ENCODE measurements around the gene TEAD4.
A peak's percentile ranks its signal among the peaks of the same experiment; 100 is the strongest.
"Not testable (repeated sequence)": the region's sequence is repeated elsewhere in the genome, so short reads cannot be mapped to it uniquely, and the experiment has no call there.

The TEAD4 gene

GRCh38 chr12:3054374-3054773, 95.2 kb downstream of the TEAD4 start:
- Mint-ChIP-seq H3K4me3 (no peak overlapping the region), H3K9me3 (no peaks in the 10 kb centered on the region), H3K36me3 (ENCODE audit: low read depth) (no peaks in the 10 kb centered on the region), H3K4me1 (no peaks in the 10 kb centered on the region), H3K27ac (no peak overlapping the region), H3K27me3 (peaks cover 29% of the 10 kb centered on the region)
- ATAC-seq = no peak
- no peak for DNase-seq

- Mint-ChIP-seq H3K4me3 (no peak overlapping the region), H3K27me3 (peaks cover 26% of the 10 kb centered on the region), H3K9me3 (no peaks in the 10 kb centered on the region), H3K27ac (no peak overlapping the region), H3K4me1 (no peaks in the 10 kb centered on the region), H3K36me3 (ENCODE audit: low read depth) (no peaks in the 10 kb centered on the region)
- no peak for DNase-seq
- ATAC-seq = no peak
Measured at GRCh38 chr12:3055026-3055703, 96.0 kb downstream of the TEAD4 start.

GRCh38 chr12:3055704-3056467, 96.7 kb downstream of the TEAD4 start:
- DNase-seq (no peak), ATAC-seq (no peak)
- Mint-ChIP-seq H3K4me3 (no peak overlapping the region), H3K36me3 (ENCODE audit: low read depth) (no peaks in the 10 kb centered on the region), H3K4me1 (no peaks in the 10 kb centered on the region), H3K27ac (no peak overlapping the region), H3K9me3 (no peaks in the 10 kb centered on the region), H3K27me3 (peaks cover 27% of the 10 kb centered on the region)

- no peak overlapping the region for H3K27ac Mint-ChIP-seq
- H3K36me3 Mint-ChIP-seq (ENCODE audit: low read depth) = no peaks in the 10 kb centered on the region
- H3K4me3 Mint-ChIP-seq = no peak overlapping the region
- H3K27me3 Mint-ChIP-seq = peaks cover 24% of the 10 kb centered on the region
- ATAC-seq (no peak), DNase-seq (no peak)
- H3K9me3 Mint-ChIP-seq = peaks cover 9% of the 10 kb centered on the region
- no peaks in the 10 kb centered on the region for H3K4me1 Mint-ChIP-seq
Measured at GRCh38 chr12:3061059-3061458, 101.9 kb downstream of the TEAD4 start.

GRCh38 chr12:3061501-3062215, 102.5 kb downstream of the TEAD4 start:
- H3K9me3 Mint-ChIP-seq = peaks cover 9% of the 10 kb centered on the region
- peaks cover 26% of the 10 kb centered on the region for H3K27me3 Mint-ChIP-seq
- no peak for DNase-seq
- H3K4me3 Mint-ChIP-seq = no peak overlapping the region
- ATAC-seq = no peak
- H3K36me3 Mint-ChIP-seq (ENCODE audit: low read depth) = no peaks in the 10 kb centered on the region
- no peak overlapping the region for H3K27ac Mint-ChIP-seq
- no peaks in the 10 kb centered on the region for H3K4me1 Mint-ChIP-seq

GRCh38 chr12:3065300-3065699, 106.1 kb downstream of the TEAD4 start:
- Mint-ChIP-seq H3K27ac (no peak overlapping the region), H3K36me3 (ENCODE audit: low read depth) (no peaks in the 10 kb centered on the region), H3K4me1 (no peaks in the 10 kb centered on the region), H3K27me3 (peaks cover 19% of the 10 kb centered on the region), H3K4me3 (no peak overlapping the region), H3K9me3 (peaks cover 9% of the 10 kb centered on the region)
- DNase-seq (no peak), ATAC-seq (no peak)

GRCh38 chr12:3065846-3066245, 106.6 kb downstream of the TEAD4 start:
- not testable (repeated sequence) for H3K27ac Mint-ChIP-seq
- peaks cover 16% of the 10 kb centered on the region for H3K27me3 Mint-ChIP-seq

GRCh38 chr12:3069714-3070113, 110.5 kb downstream of the TEAD4 start:
- no peak for ATAC-seq
- peaks cover 4% of the 10 kb centered on the region for H3K4me1 Mint-ChIP-seq
- H3K27ac Mint-ChIP-seq = no peak overlapping the region
- no peaks in the 10 kb centered on the region for H3K36me3 Mint-ChIP-seq (ENCODE audit: low read depth)
- H3K27me3 Mint-ChIP-seq = peaks cover 11% of the 10 kb centered on the region
- H3K9me3 Mint-ChIP-seq = no peaks in the 10 kb centered on the region
- no peak for DNase-seq
- H3K4me3 Mint-ChIP-seq = no peak overlapping the region

More at GRCh38 chr12:3065846-3066245, 106.6 kb downstream of the TEAD4 start:
- not testable (repeated sequence) for H3K4me3 Mint-ChIP-seq; H3K36me3 Mint-ChIP-seq (ENCODE audit: low read depth); DNase-seq; H3K9me3 Mint-ChIP-seq; ATAC-seq; H3K4me1 Mint-ChIP-seq

- ATAC-seq = no peak
- Mint-ChIP-seq H3K4me3 (no peak overlapping the region), H3K4me1 (peaks cover 5% of the 10 kb centered on the region), H3K36me3 (ENCODE audit: low read depth) (no peaks in the 10 kb centered on the region), H3K27ac (no peak overlapping the region), H3K9me3 (no peaks in the 10 kb centered on the region), H3K27me3 (peaks cover 19% of the 10 kb centered on the region)
- DNase-seq = no peak
Measured at GRCh38 chr12:3071107-3071506, 111.9 kb downstream of the TEAD4 start.

- no peak overlapping the region for H3K27ac Mint-ChIP-seq
- no peaks in the 10 kb centered on the region for H3K36me3 Mint-ChIP-seq (ENCODE audit: low read depth)
- no peaks in the 10 kb centered on the region for H3K9me3 Mint-ChIP-seq
- no peak overlapping the region for H3K4me3 Mint-ChIP-seq
- ATAC-seq = no peak
- H3K27me3 Mint-ChIP-seq = peaks cover 17% of the 10 kb centered on the region
- H3K4me1 Mint-ChIP-seq = peaks cover 11% of the 10 kb centered on the region
- no peak for DNase-seq
Measured at GRCh38 chr12:3071710-3072109, 112.5 kb downstream of the TEAD4 start.

- peaks cover 11% of the 10 kb centered on the region for H3K4me1 Mint-ChIP-seq
- peaks cover 19% of the 10 kb centered on the region for H3K27me3 Mint-ChIP-seq
- H3K4me3 Mint-ChIP-seq = no peak overlapping the region
- no peak overlapping the region for H3K27ac Mint-ChIP-seq
- H3K9me3 Mint-ChIP-seq = no peaks in the 10 kb centered on the region
- ATAC-seq (peak; percentile 58), DNase-seq (peak; percentile 86)
- no peaks in the 10 kb centered on the region for H3K36me3 Mint-ChIP-seq (ENCODE audit: low read depth)
Measured at GRCh38 chr12:3073438-3074250, 114.4 kb downstream of the TEAD4 start.

GRCh38 chr12:3075315-3075714, 116.1 kb downstream of the TEAD4 start:
- peaks cover 19% of the 10 kb centered on the region for H3K27me3 Mint-ChIP-seq
- peaks cover 11% of the 10 kb centered on the region for H3K4me1 Mint-ChIP-seq
- no peak overlapping the region for H3K4me3 Mint-ChIP-seq
- no peaks in the 10 kb centered on the region for H3K9me3 Mint-ChIP-seq
- DNase-seq = no peak
- H3K27ac Mint-ChIP-seq = no peak overlapping the region
- H3K36me3 Mint-ChIP-seq (ENCODE audit: low read depth) = no peaks in the 10 kb centered on the region
- ATAC-seq = no peak

GRCh38 chr12:3076730-3077571, 117.8 kb downstream of the TEAD4 start, which contains the start of gene TSPAN9:
TSS of gene TSPAN9 (plus strand) at chr12:3077379. CDS start at chr12:3201194, 123,815 bp downstream.
- ATAC-seq = peak; percentile 77
- Mint-ChIP-seq H3K27ac (peak within 1 kb of the TSS; percentile 27), H3K27me3 (peaks cover 19% of the 10 kb centered on the region), H3K4me3 (peak within 1 kb of the TSS; percentile 72), H3K4me1 (peaks cover 11% of the 10 kb centered on the region), H3K9me3 (no peaks in the 10 kb centered on the region), H3K36me3 (ENCODE audit: low read depth) (no peaks in the 10 kb centered on the region)
- DNase-seq = peak; percentile 73
